ENCODE data around the gene PTK6.

Gene PTK6

GRCh38 chr20:63543131-63543530 lies 6.0 kb upstream of the PTK6 start:
- no peak for DNase-seq (ENCODE audit: low read depth)
- H3K4me3 ChIP-seq (ENCODE audit: control insufficient read depth, low read depth, low read length) = no peak overlapping the region
- TF ChIP-seq CTCF (IDR thresholded peaks at IDR 0.05; ENCODE audit: control insufficient read depth, insufficient read depth, low read depth, low read length, missing control alignments) = no peak

GRCh38 chr20:63542696-63543095 lies 5.5 kb upstream of the PTK6 start:
- H3K4me3 ChIP-seq (ENCODE audit: control insufficient read depth, low read depth, low read length) = no peak overlapping the region
- no peak for DNase-seq (ENCODE audit: low read depth)

GRCh38 chr20:63542031-63542559 lies 4.9 kb upstream of the PTK6 start:
- TF ChIP-seq CTCF (IDR thresholded peaks at IDR 0.05; ENCODE audit: control insufficient read depth, insufficient read depth, low read depth, low read length, missing control alignments) = no peak
- no peak overlapping the region for H3K4me3 ChIP-seq (ENCODE audit: control insufficient read depth, low read depth, low read length)
- DNase-seq (ENCODE audit: low read depth) = no peak

More at GRCh38 chr20:63542696-63543095, 5.5 kb upstream of the PTK6 start:
- TF ChIP-seq CTCF (IDR thresholded peaks at IDR 0.05; ENCODE audit: control insufficient read depth, insufficient read depth, low read depth, low read length, missing control alignments) = no peak

- no peak for DNase-seq (ENCODE audit: low read depth)
- no peak for TF ChIP-seq CTCF (IDR thresholded peaks at IDR 0.05; ENCODE audit: control insufficient read depth, insufficient read depth, low read depth, low read length, missing control alignments)
- no peak overlapping the region for H3K4me3 ChIP-seq (ENCODE audit: control insufficient read depth, low read depth, low read length)
Observed at GRCh38 chr20:63541371-63541770, 4.2 kb upstream of the PTK6 start.

- TF ChIP-seq CTCF (IDR thresholded peaks at IDR 0.05; ENCODE audit: control insufficient read depth, insufficient read depth, low read depth, low read length, missing control alignments) = no peak
- DNase-seq (ENCODE audit: low read depth) = no peak
- H3K4me3 ChIP-seq (ENCODE audit: control insufficient read depth, low read depth, low read length) = no peak overlapping the region
Observed at GRCh38 chr20:63540417-63541186, 3.4 kb upstream of the PTK6 start.

- H3K4me3 ChIP-seq (ENCODE audit: control insufficient read depth, low read depth, low read length) = no peak overlapping the region
- DNase-seq (ENCODE audit: low read depth) = no peak
- TF ChIP-seq CTCF (IDR thresholded peaks at IDR 0.05; ENCODE audit: control insufficient read depth, insufficient read depth, low read depth, low read length, missing control alignments) = no peak
Observed at GRCh38 chr20:63539441-63540370, 2.5 kb upstream of the PTK6 start.
